DOHH2 (cell line): ENCODE measurements around the gene ANKRD23.

Experiments used
- CTCF ChIP-seq: fragments of 200-600 bp; sonication (generic); IDR thresholded peaks from one replicate; pipeline ENCODE4 v1.5.1; 2014; ENCODE audit warnings: antibody characterized with exemption, mild to moderate bottlenecking, low read depth, low read length; ENCODE audit not compliant: poor library complexity, severe bottlenecking
- EZH2phosphoT487 ChIP-seq: fragments of 200-600 bp; sonication (generic); IDR thresholded peaks from 2 replicates; pipeline ENCODE4 v1.6.1; 2017; ENCODE audit warnings: borderline replicate concordance, mild to moderate bottlenecking, antibody characterized with exemption, low read length, moderate library complexity, mixed read lengths

GRCh38 chr2:96809216-96809882 lies 34.5 kb downstream of the ANKRD23 start:
- no peak for TF ChIP-seq CTCF
- TF ChIP-seq EZH2phosphoT487 = no peak
